GM20431 (cell line): ENCODE results near the gene SYVN1.
"Not testable (repeated sequence)": the region's sequence is repeated elsewhere in the genome, so short reads cannot be mapped to it uniquely, and the experiment has no call there.

Source experiments
- in situ Hi-C: fragments of 300-500 bp; cut with MseI, MboI; formaldehyde crosslinking; loops from one replicate; pipeline ENCODE4 v1.15.0; 2020; ENCODE audit warnings: low sequenced_read_pairs; ENCODE audit not compliant: unreplicated experiment

Gene SYVN1

DNA sequence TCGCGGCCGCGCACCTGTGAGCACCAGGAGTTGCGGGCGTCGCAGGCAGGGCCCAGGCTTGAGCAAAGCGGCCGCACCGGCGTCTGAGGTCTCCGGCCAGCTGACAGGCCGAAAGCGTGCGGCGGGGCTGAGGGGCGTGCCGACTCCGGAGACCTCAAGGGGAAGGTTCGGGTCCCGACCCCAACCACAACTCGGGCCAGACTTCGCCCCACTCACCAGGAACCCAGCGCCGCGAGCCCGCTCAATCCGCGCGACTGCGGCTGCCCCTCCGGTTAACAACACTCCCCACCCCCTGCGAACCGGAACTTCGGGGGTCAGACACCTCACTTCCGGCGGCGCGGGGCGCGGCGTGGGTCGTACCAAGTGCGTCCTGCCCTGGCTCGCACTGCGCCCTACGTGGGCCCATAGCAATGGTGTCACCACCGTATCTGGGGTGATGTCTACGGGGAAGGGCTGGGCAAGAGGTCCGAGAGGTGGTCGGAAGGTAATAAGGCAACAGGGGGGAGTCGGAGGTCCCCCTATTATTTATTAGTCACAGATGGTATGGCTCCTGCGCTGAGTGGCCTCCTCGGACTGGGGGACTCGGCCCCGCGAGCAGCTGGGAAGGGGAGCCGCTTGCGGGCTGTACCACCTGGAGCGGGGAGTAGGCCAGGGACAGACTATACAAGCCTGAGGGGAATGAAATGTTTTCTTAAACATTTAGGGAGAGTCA is at the start of gene SYVN1:
Gene SYVN1, minus strand, starts transcription at position 280 of the 712 bp plus-strand sequence. CDS start 918 bp downstream, outside the sequence.
- in situ Hi-C loops: no loop called here

DNA sequence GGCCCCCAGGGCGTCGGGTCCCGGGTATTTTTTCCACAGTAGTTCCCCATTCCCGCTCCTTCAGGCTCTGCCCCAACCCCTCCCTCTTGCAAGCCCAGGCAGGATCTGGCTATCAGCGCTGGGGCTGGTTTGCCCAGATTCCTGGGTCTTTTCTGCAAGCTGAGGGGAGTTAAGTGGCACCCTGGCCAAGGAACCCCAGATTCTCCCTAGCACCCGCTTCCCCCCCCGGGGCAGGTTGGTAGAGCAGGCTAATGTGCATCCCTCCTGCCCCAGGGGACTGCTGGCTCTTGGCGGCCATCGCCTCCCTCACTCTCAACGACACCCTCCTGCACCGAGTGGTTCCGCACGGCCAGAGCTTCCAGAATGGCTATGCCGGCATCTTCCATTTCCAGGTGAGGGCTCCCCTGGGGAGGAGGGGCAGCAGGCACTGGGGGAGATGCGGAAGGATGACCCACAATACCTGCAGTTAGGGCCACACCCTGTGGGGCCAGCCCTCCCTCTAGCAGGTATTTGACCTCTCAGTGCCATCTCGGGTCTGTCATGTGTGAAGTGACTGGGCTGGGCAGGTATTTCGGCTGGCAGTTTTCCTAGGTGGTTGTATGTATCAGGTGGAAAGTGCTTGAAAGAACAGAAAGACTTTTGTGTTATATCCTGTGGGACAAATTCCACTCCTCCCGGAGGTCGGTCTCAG is 49.0 kb upstream of the SYVN1 start:
- in situ Hi-C loops: no loop called here

DNA sequence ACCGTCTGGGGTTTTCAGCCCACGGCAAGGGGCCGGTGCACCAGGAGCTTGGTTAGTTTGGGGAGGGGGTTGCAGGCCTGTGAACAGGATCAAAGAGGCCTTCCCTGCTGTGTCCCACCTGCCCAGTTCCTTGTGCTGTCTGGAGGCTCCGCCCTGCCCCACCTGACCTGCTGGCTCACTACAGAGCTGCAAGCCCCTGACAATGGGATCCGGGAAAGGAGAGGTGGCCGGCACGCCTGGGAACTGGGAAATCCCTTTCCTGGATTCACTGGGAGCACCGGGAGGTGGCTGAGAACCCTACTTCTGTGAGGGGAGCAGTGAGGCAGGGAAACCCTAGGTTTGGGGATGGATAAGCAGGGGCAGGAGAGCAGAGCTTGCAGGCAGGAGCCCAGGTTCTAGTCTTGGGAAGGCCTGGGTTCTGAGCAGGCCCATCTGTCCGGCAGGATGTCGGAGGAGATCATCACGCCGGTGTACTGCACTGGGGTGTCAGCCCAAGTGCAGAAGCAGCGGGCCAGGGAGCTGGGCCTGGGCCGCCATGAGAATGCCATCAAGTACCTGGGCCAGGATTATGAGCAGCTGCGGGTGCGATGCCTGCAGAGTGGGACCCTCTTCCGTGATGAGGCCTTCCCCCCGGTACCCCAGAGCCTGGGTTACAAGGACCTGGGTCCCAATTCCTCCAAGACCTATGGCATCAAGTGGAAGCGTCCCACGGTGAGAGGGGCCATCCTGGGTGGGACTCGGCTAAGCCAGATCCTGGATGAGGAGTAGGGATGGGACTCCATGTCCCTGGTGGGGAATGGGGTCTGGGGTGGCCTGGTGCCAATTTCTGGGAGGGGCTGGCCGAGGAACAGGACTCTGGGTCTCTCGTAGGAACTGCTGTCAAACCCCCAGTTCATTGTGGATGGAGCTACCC is 48.2 kb upstream of the SYVN1 start:
- in situ Hi-C loops: no loop called here

DNA sequence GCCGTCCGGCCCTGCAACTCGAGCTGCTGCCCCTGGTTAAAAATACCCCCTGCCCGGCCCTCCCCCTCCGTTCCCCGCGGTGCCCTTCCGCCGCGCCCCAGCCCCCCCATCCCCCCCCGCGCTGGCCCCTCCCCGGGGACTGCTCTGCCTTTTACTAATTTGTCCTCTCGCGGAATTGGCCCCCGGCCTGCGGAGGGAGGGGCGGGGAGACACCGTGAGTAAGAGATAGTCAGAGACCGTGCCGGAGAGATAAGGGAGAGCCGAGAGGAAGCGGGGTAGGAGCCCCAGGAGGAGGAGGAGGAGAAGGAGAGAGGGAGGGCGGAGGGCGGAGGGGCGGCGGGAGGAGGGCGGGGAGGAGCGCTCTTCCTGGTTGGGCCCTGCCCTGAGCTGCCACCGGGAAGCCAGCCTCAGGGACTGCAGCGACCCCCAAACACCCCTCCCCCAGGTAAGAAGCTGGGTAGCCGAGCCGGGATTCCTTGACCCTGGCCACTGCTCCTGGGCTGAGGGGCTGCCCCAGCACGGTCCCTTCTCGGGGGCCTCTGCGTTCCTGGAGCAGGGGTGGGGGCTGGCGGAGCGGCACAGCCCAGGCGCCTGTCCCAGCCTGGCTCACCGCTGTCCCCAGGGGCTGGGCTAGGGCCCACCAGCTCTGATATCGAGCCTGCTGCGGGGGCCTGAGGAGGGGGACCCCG is 47.4 kb upstream of the SYVN1 start, which contains the start of gene CAPN1:
Gene CAPN1, plus strand, starts transcription at position 360 of the 689 bp plus-strand sequence. CDS start 774 bp downstream, outside the sequence.
- in situ Hi-C loops: no loop called here

DNA sequence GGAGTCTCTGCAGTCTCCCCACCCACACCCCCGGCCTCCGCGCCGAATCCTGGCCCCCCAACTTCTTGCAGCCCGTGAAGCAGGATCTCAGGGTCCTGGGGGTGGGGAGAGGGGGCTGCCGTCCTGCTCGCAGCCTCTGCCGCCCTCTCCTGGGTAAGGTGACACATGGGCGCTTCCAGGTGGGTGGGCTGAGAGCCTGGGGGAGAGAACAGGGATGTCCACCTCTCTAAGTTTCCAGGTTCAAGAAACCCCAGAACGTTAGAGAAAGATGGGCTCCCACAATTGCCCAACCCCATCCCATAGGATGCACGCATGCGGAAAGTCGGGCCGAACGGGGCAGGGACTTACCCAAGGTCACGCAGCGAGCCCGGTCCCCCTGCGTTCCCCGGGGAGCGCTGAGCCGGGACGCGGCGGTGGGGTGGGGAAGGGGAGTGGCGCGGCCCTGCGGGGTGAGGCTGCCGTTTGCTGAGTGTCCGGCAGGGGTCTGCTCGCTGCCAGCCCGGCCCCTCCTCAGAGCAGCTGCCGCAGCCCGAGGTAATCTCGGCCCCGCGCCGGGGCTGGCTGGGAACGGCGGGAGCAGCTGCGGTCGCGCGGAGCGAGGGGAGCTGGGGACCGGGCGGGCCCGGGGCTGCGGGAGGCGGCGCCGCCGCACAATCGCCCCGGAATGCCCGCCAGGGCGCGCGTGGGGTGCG is 46.7 kb upstream of the SYVN1 start:
- in situ Hi-C loops: no loop called here

DNA sequence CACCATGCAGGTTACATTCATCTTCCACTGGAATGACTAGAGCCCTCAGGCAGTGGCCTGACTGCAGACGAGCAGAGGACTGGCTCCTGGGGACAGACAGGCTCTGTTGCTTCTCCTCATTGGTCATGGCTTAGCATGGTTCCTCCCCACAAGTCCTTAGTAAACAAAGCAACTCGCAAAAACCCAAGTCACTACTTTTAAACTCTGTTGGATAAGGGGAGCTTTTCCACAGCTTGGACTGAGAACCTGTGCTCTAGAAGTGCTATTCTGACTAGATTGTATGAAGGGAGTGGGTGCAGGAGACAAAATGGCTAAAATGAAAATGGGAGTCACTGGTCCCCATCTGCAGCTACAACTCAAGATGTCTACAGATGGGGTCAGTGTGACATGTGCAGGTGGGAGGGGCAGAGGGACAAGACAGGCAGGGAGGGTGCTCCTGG is 40.3 kb upstream of the SYVN1 start:
- in situ Hi-C loops: not testable (repeated sequence)

DNA sequence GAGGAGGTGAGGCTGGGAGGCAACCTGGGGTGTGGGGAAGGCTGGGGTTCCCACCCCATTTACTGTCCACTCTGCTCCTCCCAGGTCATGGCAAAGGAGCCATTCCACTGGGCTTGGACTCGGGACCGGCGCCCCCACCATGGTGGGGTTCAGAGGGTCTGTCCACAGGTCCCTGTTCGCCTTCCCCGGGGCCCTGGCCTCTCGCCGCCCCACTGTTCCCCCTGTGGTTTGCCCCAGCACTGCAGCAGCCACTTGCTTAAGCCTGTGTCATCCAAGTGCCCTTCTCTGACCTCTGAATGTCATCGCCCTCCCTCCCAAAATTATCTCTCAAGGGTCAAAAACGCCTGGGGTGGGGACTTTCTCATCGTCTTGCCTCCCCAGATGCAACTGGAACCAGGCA is 38.3 kb upstream of the SYVN1 start:
- in situ Hi-C loops: no loop called here

DNA sequence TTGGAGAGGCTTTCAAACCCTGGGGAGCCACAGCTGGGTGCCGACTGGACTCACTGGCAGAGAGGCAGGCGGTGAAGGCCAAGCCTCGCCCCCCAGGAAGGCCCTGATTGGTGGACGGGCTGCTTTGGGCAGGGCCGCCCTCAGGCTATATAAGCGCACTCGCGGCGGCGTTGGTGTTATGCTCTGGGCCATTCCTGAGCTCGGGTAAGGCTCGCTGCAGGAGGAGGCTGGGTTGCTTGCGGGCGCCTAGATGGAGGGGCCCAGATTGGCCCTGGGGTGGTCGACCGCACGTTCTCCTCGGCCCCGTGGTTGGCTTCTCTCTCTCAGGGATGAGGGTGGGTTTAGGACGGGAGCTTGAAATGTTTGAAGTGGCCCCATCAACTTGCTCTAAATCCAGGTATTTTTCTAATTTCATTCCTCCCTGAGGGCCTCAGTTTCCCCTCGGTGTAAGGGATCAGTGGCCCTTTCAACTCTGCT is 35.8 kb upstream of the SYVN1 start, which contains the start of gene SPDYC:
Gene SPDYC, plus strand, starts transcription at position 176 of the 477 bp plus-strand sequence. CDS start 1,125 bp downstream, outside the sequence.
- in situ Hi-C loops: no loop called here

DNA sequence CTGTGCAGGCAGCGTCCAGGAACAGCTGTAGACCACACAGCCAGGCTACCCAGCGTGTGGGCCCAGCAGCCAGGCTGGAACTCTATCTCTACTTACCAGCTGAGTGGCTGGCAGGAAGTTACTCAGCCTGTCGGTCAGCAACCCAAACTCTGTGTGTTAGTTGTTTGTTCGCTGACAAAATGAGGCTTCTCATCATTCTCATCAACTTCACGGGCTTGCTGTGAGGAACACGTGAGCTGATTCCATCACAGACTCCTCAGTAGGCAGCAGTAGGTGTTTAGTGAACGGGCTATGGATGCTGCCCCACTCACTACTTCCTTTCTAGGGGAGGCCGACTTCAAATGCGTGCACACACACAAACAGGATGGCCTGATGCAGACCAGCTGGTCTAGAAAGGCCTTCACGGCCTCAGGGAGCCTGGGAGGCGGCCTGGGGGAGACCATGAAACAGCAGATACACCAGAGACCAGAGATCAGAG is 34.9 kb upstream of the SYVN1 start:
- in situ Hi-C loops: no loop called here

DNA sequence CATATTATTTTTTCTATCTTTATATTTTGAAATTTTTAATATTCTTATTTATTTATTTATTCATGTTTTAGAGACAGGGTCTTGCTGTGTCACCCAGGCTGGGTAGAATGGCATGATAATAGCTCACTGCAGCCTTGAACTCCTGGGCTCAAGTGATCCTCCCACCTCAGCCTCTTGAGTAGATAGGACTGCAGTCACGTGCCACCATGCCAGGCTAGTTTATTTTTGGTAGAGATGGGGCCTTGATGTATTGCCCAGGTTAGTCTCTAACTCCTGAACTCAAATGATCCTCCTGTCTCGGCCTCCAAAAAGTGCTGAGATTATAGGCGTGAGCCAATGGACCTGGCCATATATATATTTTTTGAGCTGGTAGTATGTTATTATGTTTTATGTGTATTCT is 33.3 kb upstream of the SYVN1 start:
- in situ Hi-C loops: no loop called here

DNA sequence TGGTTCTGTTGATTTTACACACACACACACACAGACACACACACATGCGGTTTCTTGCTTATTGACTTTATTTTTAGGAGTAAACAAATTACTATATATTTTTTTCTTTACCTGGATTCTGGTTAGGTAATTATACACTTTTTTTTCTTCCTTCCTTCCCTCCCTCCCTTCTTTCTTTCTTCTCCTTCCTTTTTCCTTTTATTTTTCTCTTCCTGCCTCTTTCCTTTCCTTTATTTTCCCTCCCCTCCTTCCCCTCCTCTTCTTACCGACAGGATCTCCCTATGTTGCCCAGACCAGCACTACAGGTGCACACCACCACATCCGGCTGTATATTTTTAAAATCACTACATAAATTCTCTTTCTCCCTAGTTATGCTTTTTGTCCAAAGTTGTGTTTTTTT is 32.6 kb upstream of the SYVN1 start:
- in situ Hi-C loops: no loop called here

DNA sequence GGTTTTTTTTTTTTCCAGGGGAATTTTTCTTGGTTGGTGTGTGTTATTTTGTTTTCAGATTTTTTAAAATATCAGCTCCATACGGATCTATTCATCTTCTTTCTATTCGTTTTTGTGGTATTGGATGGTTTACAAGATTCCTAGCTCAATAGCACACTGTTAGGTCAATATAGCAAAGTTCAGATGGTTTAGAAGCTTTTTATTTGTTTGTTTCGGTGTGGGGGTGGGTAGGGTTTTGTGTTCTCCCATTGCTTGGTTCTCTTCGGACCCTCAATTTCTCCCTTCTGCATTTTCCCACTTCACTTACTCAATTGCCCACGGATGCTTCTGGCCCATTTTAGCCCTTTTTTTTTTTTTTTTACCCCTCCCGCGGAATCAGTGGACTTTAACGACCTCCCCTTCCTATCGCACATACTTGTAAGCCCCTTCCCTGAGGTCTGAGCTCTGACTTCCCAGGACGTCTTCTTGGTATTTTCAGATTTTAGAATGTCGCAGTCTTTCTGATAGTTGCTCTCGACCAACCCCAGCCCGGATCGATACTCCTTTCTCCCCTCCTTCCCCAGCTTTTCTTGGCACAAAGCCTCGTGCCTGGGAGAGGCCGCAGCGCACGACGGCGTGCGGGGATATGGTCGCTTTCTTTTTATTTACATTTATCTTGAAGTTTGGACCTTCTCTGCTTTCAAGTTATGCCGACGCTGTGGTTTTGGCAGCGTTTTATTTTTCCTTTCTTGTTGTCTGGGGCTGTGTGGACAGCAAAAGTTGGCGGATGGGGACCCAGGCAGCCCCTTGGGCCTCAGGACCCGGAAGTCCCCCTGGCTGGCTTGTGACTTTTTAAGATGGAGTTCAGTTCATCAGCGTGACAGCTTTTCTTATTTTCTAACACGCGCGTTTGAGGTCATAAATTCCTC is 31.3 kb upstream of the SYVN1 start:
- in situ Hi-C loops: no loop called here

DNA sequence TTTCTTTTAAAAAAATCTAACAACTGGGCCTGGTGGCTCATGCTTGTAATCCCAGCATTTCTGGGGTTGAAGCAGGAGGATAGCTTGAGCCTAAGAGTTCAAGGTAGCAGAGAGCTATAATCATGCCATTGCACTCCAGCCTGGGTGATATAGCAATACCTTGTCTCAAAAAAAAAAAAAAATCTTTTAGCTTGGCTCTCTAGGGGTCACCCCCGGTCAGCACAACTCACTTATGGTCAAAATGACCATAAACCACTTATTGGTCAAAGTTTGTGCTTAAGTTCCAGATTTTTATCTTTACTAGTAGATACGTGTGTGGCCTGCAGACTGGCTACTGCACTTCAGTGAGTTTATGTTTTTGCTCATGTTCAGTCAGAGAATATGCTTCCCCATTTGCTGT is 29.4 kb upstream of the SYVN1 start:
- in situ Hi-C loops: no loop called here

DNA sequence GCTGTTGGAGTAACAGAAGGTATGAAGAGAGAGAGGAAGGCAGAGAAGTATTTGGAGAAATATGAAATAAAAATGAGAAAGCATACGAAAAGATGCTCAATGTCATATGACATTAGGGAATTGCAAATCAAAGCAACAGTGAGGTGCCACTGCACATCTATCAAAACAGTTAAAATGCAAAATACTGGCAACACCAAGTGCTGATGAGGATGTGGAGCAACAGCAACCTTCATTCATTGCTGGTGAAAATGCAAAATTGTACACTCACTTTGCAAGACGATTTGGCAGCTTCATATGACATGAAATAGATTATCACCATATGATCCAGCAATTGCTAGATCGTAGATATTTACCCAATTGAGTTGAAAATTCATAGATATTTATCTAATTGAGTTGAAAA is 26.3 kb upstream of the SYVN1 start:
- in situ Hi-C loops: no loop called here

DNA sequence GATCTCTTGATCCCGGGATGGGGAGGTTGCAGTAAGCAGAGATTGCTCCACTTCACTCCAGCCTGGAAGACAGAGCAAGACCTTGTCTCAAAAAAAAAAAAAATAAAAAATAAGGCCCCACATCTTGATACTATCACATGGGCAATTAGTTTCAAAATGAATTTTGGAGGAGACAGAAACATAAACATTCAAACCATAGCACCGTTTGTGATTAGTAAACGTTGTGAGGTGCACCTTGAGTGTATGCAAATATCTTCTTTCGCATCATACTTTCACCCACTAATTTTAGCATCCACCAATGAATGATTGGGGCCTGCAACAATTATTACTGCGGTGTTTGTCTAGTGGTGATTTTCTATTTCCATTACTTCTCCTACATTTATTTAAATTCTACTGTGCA is 24.7 kb upstream of the SYVN1 start:
- in situ Hi-C loops: no loop called here

DNA sequence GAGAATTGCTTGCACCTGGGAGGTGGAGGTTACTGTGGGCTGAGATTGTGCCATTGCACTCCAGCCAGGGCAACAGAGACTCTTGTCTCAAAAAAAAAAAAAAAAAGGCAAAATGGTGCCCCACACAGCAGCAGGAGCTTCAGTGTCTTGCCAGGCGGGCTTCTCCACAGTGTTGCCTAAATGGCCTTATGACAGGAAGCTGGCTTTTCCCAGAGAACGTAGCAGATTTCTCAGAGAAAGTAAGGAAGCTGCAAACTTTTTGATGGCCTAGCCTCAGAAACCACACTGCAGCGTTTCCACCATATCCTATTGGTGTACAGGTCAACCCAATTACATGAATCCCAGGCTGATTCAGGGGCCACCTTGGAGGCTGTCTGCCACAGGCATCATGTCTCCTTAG is 23.0 kb upstream of the SYVN1 start:
- in situ Hi-C loops: no loop called here

DNA sequence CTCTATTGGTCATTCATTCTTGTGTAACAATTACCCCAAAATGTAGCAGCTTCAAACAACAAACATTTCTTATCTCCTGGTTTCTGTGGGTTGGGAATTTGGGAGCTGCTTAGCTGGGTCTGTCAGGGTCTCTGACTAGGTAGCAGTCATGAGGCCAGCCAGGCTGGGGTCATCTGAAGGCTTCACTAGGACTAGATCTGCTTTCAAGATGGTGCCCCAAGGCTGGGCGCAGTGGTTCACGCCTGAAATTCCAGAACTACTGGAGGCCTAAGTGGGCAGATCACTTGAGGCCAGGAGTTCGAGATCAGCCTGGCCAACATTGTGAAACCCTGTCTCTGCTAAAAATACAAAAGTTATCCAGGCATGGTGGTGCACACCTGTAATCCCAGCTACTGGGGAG is 22.6 kb upstream of the SYVN1 start:
- in situ Hi-C loops: no loop called here

DNA sequence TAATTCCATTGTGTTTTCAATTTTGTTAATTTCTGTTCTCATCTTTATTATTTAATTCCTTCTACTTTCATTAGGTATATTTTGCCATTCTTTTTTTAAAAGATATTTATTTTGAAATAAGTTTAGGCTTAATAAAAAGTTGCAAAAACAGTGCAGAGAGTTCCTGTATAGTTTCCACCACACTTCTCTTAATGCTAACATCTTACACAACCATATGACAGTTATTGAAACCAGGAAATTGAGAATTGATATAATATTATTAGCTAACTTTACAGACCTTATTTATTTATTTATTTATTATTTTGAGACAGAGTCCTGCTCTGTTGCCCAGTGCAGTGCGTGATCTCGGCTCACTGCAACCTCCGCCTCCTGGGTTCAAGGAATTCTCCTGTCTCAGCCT is 21.9 kb upstream of the SYVN1 start:
- in situ Hi-C loops: no loop called here
